ENCODE measurements around the gene KDR. TPM values are rescaled to one million over a fixed set of nuclear protein-coding genes. Genes with fewer than 3 reads are reported as not detected.

The KDR gene
- total and polyA plus RNA-seq, 2 donors (not counting 1 experiment from before 2014, with no cell fraction given), result not detected

DNA sequence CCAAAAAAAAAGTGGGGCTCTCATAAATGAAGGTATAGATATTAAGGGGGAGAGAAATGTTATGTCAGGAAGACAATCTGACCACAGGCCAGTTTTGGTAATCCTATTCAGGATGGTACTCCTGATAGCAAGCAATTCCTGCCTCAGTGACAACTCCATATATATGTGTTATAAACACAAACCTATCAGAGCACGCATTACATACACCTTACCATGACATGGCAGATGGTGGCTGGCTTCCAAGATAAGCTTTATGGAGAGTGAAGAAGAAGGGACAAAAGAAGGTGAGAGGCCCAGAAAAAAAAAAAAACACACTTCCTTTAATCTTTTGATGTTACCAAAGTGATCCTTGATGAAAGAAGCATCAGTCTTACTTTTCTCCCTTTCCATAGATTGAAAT lies 29.5 kb upstream of the KDR start:
- H3K4me3 Mint-ChIP-seq, result no peak overlapping the region
- H2AFZ ChIP-seq (ENCODE audit: insufficient read depth, low read depth, low read length, poor library complexity, severe bottlenecking), result no peak overlapping the region
- peaks cover 0 to 6% (median 0%) of the 10 kb centered on the region in 3 donors for H3K9me3 ChIP-seq (ENCODE audit: control extremely low read depth in 1 of 3, control insufficient read depth in 2 of 3, insufficient read depth in 1 of 3, low read length in 2 of 3)
- TF ChIP-seq EZH2 (IDR thresholded peaks at IDR 0.05; ENCODE audit: borderline replicate concordance, insufficient read depth, low read depth, low read length, poor library complexity, severe bottlenecking) (no peak), CTCF (IDR thresholded peaks at IDR 0.05) (no peak)
- no peak overlapping the region for H3K4me3 ChIP-seq (ENCODE audit: control extremely low read depth in 1 of 5, extremely low read depth in 1 of 5, insufficient read depth in 1 of 5, low read depth in 2 of 5, low read length in 4 of 5)
- CTCF ChIA-PET, result no interaction called here
- no peaks in the 10 kb centered on the region for H3K4me1 ChIP-seq (ENCODE audit: control insufficient read depth in 2 of 2, insufficient read depth in 2 of 2, low read length in 2 of 2)
- DNase-seq (no peak), ATAC-seq (ENCODE audit: low read depth) (no peak)
- peaks cover 0 to 6% (median 5%) of the 10 kb centered on the region in 4 experiments for H3K27me3 ChIP-seq (replicated peaks in 1 of 4; ENCODE audit: control extremely low read depth in 1 of 4, control insufficient read depth in 3 of 4, insufficient read depth in 4 of 4, low read length in 3 of 4)
- intact Hi-C loops (cut with micrococcal nuclease), result no loop called here
- H3K27ac ChIP-seq (ENCODE audit: low read length in 2 of 2), result no peak overlapping the region
- no CpG with 5 or more reads among the region's 1 CpG for WGBS (ENCODE audit: insufficient coverage)
- H3K9ac ChIP-seq (ENCODE audit: low read length), result no peak overlapping the region
- H3K4me2 ChIP-seq (replicated peaks; ENCODE audit: low read depth, low read length, poor library complexity, severe bottlenecking), result no peak overlapping the region
- H3K4me1 Mint-ChIP-seq, result no peaks in the 10 kb centered on the region
- H3K79me2 ChIP-seq (ENCODE audit: control insufficient read depth, insufficient read depth, low read length), result no peaks in the 10 kb centered on the region
- POLR2A ChIA-PET, result no interaction called here
- no peaks in the 10 kb centered on the region for H3K9me3 Mint-ChIP-seq (ENCODE audit: insufficient read depth)
- no peaks in the 10 kb centered on the region for H3K36me3 ChIP-seq (replicated peaks in 1 of 2; ENCODE audit: control extremely low read depth in 1 of 2, control insufficient read depth in 1 of 2, extremely low read depth in 1 of 2, insufficient read depth in 2 of 2, low read length in 1 of 2)
- peaks cover 25% of the 10 kb centered on the region for H3K27me3 Mint-ChIP-seq
- H3K27ac Mint-ChIP-seq, result no peak overlapping the region
- no peaks in the 10 kb centered on the region for H4K20me1 ChIP-seq (ENCODE audit: control insufficient read depth, insufficient read depth, low read length, poor library complexity, severe bottlenecking)

DNA sequence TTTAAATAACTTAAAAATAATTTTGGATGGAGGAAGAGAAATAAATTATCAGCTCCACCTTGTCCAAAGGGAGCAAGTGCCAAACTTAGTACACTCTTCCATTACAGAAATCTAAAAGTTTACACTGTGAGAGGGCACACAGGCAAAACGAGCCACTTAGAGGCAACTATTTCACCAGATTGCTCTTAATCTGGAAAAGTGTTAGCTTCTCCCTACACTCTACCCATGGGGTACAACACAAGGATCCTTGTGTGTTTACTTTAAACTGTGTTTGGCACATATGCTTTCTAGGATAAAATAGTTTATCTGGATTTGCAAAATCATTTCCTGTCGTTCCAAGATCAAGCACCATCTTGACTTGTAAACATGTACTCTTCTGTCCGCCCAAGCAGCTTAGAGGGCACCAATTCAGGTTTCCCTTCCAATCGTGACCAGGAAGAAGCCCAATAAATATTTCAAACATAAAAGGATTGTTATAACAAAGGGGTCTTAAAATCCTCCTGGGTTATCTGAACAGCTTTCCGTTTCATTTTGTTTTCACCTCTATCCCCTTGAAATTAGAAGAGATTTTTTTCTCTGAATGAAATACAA lies 29.0 kb upstream of the KDR start:
- Histone ChIP-seq H3K4me1 (ENCODE audit: control insufficient read depth in 2 of 2, insufficient read depth in 2 of 2, low read length in 2 of 2) (no peaks in the 10 kb centered on the region), H3K27me3 (replicated peaks in 1 of 4; ENCODE audit: control extremely low read depth in 1 of 4, control insufficient read depth in 3 of 4, insufficient read depth in 4 of 4, low read length in 3 of 4) (peaks cover 0 to 6% (median 5%) of the 10 kb centered on the region in 4 experiments), H4K20me1 (ENCODE audit: control insufficient read depth, insufficient read depth, low read length, poor library complexity, severe bottlenecking) (no peaks in the 10 kb centered on the region), H2AFZ (ENCODE audit: insufficient read depth, low read depth, low read length, poor library complexity, severe bottlenecking) (no peak overlapping the region), H3K36me3 (replicated peaks in 1 of 2; ENCODE audit: control extremely low read depth in 1 of 2, control insufficient read depth in 1 of 2, extremely low read depth in 1 of 2, insufficient read depth in 2 of 2, low read length in 1 of 2) (no peaks in the 10 kb centered on the region), H3K79me2 (ENCODE audit: control insufficient read depth, insufficient read depth, low read length) (no peaks in the 10 kb centered on the region), H3K9me3 (ENCODE audit: control extremely low read depth in 1 of 3, control insufficient read depth in 2 of 3, insufficient read depth in 1 of 3, low read length in 2 of 3) (peaks cover 0 to 6% (median 0%) of the 10 kb centered on the region in 3 donors), H3K9ac (ENCODE audit: low read length) (no peak overlapping the region), H3K4me2 (replicated peaks; ENCODE audit: low read depth, low read length, poor library complexity, severe bottlenecking) (no peak overlapping the region), H3K27ac (ENCODE audit: low read length in 2 of 2) (no peak overlapping the region), H3K4me3 (ENCODE audit: control extremely low read depth in 1 of 5, extremely low read depth in 1 of 5, insufficient read depth in 1 of 5, low read depth in 2 of 5, low read length in 4 of 5) (no peak overlapping the region)
- ChIA-PET POLR2A (no interaction called here), CTCF (no interaction called here)
- Mint-ChIP-seq H3K4me1 (no peaks in the 10 kb centered on the region), H3K4me3 (no peak overlapping the region), H3K27me3 (peaks cover 25% of the 10 kb centered on the region), H3K27ac (no peak overlapping the region), H3K9me3 (ENCODE audit: insufficient read depth) (no peaks in the 10 kb centered on the region)
- TF ChIP-seq CTCF (IDR thresholded peaks at IDR 0.05) (no peak), EZH2 (IDR thresholded peaks at IDR 0.05; ENCODE audit: borderline replicate concordance, insufficient read depth, low read depth, low read length, poor library complexity, severe bottlenecking) (no peak)
- ATAC-seq (ENCODE audit: low read depth) (no peak), DNase-seq (no peak)
- WGBS (ENCODE audit: insufficient coverage), result 86% methylated on average over 1 of the region's 5 CpGs
- intact Hi-C loops (cut with micrococcal nuclease), result no loop called here

All from B cell (primary cell).